Mesothelial cell of epicardium (in vitro differentiated cells): Measurements from ENCODE around the gene FILIP1L. TPM values are rescaled to one million over a fixed set of nuclear protein-coding genes. Genes with fewer than 3 reads are reported as not detected.

Source experiments
- DNase-seq, 2 experiments: peaks; one replicate each; pipeline ENCODE4 v3.0.0; 2021; ENCODE audit warnings: low spot score in 2 of 2; ENCODE audit not compliant: unreplicated experiment in 2 of 2
- H3K27ac Mint-ChIP-seq: 2 replicates; pipeline ENCODE4 v1.8.0; 2021; ENCODE audit warnings: mixed read lengths
- H3K27me3 Mint-ChIP-seq: 2 replicates; pipeline ENCODE4 v1.8.0; 2021; ENCODE audit warnings: low read depth, mixed read lengths
- H3K36me3 Mint-ChIP-seq: 2 replicates; pipeline ENCODE4 v1.8.0; 2021; ENCODE audit warnings: mixed read lengths
- H3K4me1 Mint-ChIP-seq: 2 replicates; pipeline ENCODE4 v1.8.0; 2021; ENCODE audit warnings: mixed read lengths
- H3K4me3 Mint-ChIP-seq: 2 replicates; pipeline ENCODE4 v1.8.0; 2021; ENCODE audit warnings: mild to moderate bottlenecking, moderate library complexity, mixed read lengths
- H3K9me3 Mint-ChIP-seq: 2 replicates; pipeline ENCODE4 v1.8.0; 2021; ENCODE audit warnings: mixed read lengths
- total RNA-seq: library from RNA; stranded (reverse); gene quantifications from 3 replicates; pipeline ENCODE4 v1.2.1, GENCODE V29; 2021
- TF ChIP-seq, protein P1 (sequence below): fragments of 200-600 bp; sonication (generic); IDR thresholded peaks from one replicate; pipeline ENCODE4 v1.5.0; 2021; ENCODE audit warnings: antibody characterized with exemption; ENCODE audit not compliant: unreplicated experiment

Gene FILIP1L
- total RNA-seq, 1 donor from 2014 or later: 15.7 TPM

DNA sequence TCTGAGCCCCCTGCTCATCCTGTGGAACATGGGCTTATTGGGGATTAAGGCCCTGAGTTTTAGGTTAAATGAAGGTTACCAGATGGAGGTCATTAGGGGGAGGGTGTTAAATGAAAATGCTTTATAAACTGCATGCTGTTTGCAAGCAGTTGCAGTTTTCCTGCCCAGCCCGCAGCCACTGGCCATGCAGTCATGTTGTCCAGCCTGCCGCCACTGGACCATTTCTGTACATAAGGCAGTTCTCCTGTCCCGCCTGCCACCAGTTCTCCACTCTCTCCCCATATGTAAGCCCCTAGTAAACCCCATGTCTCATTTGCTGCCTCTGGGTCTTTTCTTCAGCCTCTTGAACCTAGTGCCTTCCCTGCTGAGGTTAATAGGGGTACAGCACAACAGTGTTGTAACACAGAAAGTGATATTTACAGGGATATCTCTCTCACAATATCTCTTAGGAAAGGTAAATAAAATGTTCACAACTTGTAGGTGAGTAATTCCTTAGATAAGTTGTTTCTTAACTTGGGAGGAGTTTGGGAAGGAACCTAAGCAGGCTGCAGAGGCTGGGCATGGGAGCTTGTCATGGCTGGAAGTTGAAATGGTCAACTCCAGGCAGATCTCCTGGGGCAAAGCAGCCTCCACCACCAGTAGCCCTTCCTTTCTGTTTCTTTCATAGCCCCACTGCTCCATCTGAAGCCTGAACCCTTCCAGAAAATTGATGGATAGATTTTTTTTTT is 148.5 kb downstream of the FILIP1L start:
- Mint-ChIP-seq H3K27me3 (no peaks in the 10 kb centered on the region), H3K9me3 (no peaks in the 10 kb centered on the region), H3K4me3 (no peak overlapping the region), H3K36me3 (no peaks in the 10 kb centered on the region), H3K27ac (no peak overlapping the region), H3K4me1 (peaks cover 16% of the 10 kb centered on the region)
- no peak for DNase-seq
- TF ChIP-seq, protein P1, sequence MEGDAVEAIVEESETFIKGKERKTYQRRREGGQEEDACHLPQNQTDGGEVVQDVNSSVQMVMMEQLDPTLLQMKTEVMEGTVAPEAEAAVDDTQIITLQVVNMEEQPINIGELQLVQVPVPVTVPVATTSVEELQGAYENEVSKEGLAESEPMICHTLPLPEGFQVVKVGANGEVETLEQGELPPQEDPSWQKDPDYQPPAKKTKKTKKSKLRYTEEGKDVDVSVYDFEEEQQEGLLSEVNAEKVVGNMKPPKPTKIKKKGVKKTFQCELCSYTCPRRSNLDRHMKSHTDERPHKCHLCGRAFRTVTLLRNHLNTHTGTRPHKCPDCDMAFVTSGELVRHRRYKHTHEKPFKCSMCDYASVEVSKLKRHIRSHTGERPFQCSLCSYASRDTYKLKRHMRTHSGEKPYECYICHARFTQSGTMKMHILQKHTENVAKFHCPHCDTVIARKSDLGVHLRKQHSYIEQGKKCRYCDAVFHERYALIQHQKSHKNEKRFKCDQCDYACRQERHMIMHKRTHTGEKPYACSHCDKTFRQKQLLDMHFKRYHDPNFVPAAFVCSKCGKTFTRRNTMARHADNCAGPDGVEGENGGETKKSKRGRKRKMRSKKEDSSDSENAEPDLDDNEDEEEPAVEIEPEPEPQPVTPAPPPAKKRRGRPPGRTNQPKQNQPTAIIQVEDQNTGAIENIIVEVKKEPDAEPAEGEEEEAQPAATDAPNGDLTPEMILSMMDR: no peak

DNA sequence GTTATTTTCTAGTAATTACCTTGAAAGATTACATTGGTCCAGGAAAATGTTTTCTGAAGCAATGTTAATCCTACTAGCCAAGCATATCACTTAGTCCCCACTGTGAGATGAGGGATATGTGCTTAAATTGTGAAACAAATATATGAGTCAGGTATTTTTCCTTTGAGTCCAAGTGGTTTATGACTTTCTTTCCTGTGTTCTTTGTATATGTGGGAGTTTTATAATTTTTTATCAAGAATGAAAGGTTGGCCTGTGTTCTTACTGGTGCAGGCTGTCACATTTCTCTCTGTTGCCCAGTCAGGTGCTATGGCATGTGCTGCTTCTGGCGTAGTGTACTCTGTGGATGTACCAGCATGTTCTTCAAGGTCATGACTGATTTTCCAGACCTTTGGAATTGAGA is 149.2 kb downstream of the FILIP1L start:
- Mint-ChIP-seq H3K36me3 (no peaks in the 10 kb centered on the region), H3K4me3 (no peak overlapping the region), H3K27ac (no peak overlapping the region), H3K27me3 (no peaks in the 10 kb centered on the region), H3K9me3 (no peaks in the 10 kb centered on the region), H3K4me1 (peaks cover 20% of the 10 kb centered on the region)
- TF ChIP-seq, protein P1: no peak
- DNase-seq: no peak

DNA sequence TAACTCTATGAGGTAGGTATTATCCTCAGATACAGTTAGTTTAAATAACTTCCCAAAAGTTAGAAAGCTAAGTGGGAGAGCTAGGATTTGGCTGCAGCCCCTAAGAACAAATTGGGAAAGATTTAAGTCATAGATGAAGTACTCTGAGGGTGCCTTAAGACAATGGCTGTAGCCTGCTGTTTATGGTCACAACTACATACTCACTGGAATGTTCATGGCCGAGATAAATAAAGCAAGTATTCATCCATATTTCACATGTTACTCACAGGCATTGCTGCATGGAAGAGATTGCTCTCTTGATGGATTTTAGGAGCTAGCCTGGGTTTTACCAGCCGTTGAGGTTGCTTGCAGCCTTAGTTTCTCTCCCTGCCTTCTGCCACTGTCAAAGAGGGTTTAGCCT is 151.6 kb downstream of the FILIP1L start:
- Mint-ChIP-seq H3K9me3 (no peaks in the 10 kb centered on the region), H3K4me1 (peaks cover 20% of the 10 kb centered on the region), H3K36me3 (no peaks in the 10 kb centered on the region), H3K4me3 (no peak overlapping the region), H3K27me3 (no peaks in the 10 kb centered on the region), H3K27ac (no peak overlapping the region)
- TF ChIP-seq, protein P1: no peak
- DNase-seq: no peak

DNA sequence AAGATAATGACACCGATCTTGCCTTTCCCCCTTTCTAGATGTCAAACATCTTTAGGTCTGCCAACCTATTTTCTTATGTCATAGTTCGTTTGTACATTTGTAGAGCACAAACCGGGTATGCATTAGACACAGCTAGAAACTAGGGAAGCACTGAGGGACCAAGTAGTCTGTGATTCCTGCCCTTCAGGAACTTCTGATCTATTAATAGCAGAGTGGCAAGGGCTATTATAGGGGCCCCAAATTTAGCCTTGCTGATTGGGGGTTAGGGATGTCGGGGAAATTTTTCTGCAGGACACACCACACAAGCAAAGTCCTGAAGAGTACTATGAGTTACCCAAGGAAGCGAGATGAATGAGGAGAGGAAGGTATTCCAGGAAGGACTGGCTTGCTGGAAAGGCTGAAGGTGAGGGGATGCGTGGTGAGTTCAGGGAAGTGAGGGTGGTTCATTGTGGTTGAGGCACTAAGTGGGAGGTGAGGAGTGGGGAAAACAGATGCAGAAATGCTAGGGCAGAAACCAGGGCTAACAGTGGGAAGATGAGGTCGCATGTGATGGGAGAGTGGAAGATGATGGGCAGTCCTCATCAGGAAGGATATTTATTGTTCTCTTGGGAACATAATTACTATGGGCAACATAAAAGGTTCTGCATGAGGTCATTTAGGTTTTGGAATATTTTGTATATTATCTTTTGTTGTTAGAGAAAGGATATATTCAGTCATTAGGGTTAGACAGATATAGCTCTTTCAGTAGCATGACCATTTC is 152.4 kb downstream of the FILIP1L start:
- no peak overlapping the region for H3K27ac Mint-ChIP-seq
- no peak overlapping the region for H3K4me3 Mint-ChIP-seq
- no peaks in the 10 kb centered on the region for H3K27me3 Mint-ChIP-seq
- TF ChIP-seq, protein P1: no peak
- no peaks in the 10 kb centered on the region for H3K9me3 Mint-ChIP-seq
- H3K4me1 Mint-ChIP-seq: peaks cover 20% of the 10 kb centered on the region
- no peaks in the 10 kb centered on the region for H3K36me3 Mint-ChIP-seq
- no peak for DNase-seq

DNA sequence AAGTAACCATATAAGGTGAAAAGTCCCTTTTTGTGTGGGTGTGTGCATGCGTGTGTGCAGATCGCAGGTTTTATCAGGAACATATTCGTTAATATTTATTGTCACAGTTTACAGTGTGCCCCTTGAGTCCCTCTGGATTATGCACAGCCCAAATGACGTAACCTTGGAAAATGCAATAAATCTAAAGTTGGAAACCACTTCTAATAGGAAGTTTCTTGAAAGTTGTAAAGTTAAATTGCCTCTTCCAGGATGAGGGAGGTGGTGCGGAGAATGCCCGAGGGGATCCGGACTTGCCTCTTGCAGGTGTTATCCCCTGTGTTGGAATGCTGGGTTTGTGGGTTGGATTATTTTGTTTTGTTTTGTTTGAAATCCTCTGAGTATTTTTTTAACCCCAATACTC is 153.4 kb downstream of the FILIP1L start:
- Mint-ChIP-seq H3K4me1 (peaks cover 20% of the 10 kb centered on the region), H3K27ac (peak overlapping the region; percentile 80), H3K4me3 (no peak overlapping the region), H3K27me3 (no peaks in the 10 kb centered on the region), H3K9me3 (no peaks in the 10 kb centered on the region), H3K36me3 (no peaks in the 10 kb centered on the region)
- peak in 1 of 2 experiments; percentile 40 for DNase-seq
- TF ChIP-seq, protein P1: no peak
